ENCODE measurements around the gene ANKMY1. TPM values are rescaled to one million over a fixed set of nuclear protein-coding genes. Genes with fewer than 3 reads are reported as not detected.

ANKMY1 gene
- total RNA-seq, 1 donor: 11.2 TPM

DNA sequence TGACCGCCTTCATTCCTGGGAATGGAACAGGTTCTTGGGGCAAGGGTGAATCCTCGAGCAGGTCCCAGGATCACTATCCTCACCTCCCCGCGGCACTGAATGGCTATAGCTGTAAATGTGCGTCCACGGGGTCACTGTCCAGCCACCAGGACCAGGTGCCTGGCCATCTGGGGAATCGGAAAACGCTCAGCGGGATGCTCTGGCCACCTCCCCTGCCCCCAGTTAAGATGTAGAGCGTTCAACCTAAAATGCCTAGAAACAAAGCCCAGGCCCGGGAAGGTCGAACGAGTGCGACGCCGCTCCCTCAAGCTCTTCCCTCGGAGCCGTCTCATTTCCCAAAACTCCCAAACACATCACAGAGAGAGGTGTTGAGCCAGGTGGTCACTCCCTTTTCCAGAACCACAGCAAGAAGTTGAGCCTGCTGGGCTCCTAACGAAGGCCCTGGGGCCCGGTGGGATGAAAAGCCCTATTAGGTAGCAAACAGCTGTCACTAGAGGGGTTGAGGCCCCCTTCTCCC lies 28.0 kb upstream of the ANKMY1 start:
- H4K20me1 ChIP-seq (ENCODE audit: insufficient read depth, low read length): peaks cover 35% of the 10 kb centered on the region
- TF ChIP-seq, protein P1, sequence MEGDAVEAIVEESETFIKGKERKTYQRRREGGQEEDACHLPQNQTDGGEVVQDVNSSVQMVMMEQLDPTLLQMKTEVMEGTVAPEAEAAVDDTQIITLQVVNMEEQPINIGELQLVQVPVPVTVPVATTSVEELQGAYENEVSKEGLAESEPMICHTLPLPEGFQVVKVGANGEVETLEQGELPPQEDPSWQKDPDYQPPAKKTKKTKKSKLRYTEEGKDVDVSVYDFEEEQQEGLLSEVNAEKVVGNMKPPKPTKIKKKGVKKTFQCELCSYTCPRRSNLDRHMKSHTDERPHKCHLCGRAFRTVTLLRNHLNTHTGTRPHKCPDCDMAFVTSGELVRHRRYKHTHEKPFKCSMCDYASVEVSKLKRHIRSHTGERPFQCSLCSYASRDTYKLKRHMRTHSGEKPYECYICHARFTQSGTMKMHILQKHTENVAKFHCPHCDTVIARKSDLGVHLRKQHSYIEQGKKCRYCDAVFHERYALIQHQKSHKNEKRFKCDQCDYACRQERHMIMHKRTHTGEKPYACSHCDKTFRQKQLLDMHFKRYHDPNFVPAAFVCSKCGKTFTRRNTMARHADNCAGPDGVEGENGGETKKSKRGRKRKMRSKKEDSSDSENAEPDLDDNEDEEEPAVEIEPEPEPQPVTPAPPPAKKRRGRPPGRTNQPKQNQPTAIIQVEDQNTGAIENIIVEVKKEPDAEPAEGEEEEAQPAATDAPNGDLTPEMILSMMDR (IDR thresholded peaks at IDR 0.05; ENCODE audit: extremely low read depth, low read depth, low read length): no peak

DNA sequence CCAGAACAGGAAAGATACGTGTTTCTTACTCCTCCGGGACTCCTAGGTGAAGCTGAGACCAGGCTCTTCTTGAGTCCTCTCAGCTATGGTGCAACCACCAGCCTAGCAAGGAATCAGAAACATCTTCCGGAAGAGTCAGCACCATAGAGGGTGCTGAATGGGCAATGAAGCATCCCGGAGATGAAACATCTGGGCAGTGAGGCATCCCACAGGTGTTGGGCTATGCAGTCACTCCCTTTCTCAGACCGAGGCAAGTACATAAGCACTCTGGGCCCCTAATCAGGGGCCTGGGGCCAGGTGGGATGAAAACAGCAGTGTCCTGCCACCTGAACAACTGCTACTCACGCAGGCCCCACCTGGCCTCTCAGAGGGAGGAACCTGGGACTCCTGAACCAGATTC lies 27.3 kb upstream of the ANKMY1 start:
- Histone ChIP-seq H3K4me2 (ENCODE audit: insufficient read depth, low read length) (peak overlapping the region; percentile 90), H3K4me1 (ENCODE audit: insufficient read depth, low read length) (peaks cover 31% of the 10 kb centered on the region), H3K27me3 (ENCODE audit: insufficient read depth, low read length) (no peaks in the 10 kb centered on the region), H3K27ac (ENCODE audit: low read depth, low read length) (peak overlapping the region; percentile 79), H3K9me3 (ENCODE audit: low read depth, low read length) (no peaks in the 10 kb centered on the region), H4K20me1 (ENCODE audit: insufficient read depth, low read length) (peaks cover 38% of the 10 kb centered on the region), H3K36me3 (ENCODE audit: insufficient read depth, low read length) (no peaks in the 10 kb centered on the region), H3K4me3 (ENCODE audit: insufficient read depth, low read length) (peak overlapping the region; percentile 90), H3K79me2 (ENCODE audit: insufficient read depth, low read length) (peaks cover 88% of the 10 kb centered on the region), H2AFZ (ENCODE audit: low read length) (no peak overlapping the region)
- no peak for DNase-seq (ENCODE audit: insufficient read length, low spot score, missing footprints)
- TF ChIP-seq, protein P1 (IDR thresholded peaks at IDR 0.05; ENCODE audit: extremely low read depth, low read depth, low read length): no peak

More for the DNA sequence above, 28.0 kb upstream of the ANKMY1 start:
- H3K27me3 ChIP-seq (ENCODE audit: insufficient read depth, low read length): no peaks in the 10 kb centered on the region
- peak overlapping the region; percentile 79 for H3K27ac ChIP-seq (ENCODE audit: low read depth, low read length)
- H3K4me2 ChIP-seq (ENCODE audit: insufficient read depth, low read length): peak overlapping the region; percentile 90
- peaks cover 26% of the 10 kb centered on the region for H3K4me1 ChIP-seq (ENCODE audit: insufficient read depth, low read length)
- peak overlapping the region; percentile 93 for H2AFZ ChIP-seq (ENCODE audit: low read length)
- H3K4me3 ChIP-seq (ENCODE audit: insufficient read depth, low read length): peak overlapping the region; percentile 90
- no peaks in the 10 kb centered on the region for H3K9me3 ChIP-seq (ENCODE audit: low read depth, low read length)
- peaks cover 87% of the 10 kb centered on the region for H3K79me2 ChIP-seq (ENCODE audit: insufficient read depth, low read length)
- no peaks in the 10 kb centered on the region for H3K36me3 ChIP-seq (ENCODE audit: insufficient read depth, low read length)
- DNase-seq (ENCODE audit: insufficient read length, low spot score, missing footprints): peak; percentile 60

DNA sequence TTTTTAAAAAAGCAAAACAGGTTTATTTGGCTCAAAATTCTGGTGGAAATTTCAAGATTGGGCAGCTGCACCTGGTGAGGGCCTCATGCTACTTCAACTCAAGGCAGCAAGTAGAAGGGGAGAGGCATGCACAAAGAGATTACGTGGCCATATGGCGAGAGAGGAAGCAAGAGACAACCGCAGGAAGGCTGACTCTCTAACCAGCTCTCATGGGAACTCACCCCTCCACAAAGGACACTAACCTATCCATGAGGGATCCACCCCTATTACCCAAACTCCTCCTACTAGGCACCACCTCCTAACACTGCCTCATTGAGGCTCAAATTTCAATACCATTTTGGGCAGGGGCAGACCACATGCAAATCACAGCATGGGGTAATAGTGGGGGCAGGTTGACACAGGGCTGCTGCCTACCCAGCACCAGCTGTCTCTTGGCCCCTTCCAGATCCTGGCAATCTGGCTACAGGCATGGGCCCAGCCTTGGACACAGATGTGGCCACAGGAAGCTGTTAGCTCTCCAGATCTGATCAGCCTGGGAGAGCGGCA lies 26.8 kb upstream of the ANKMY1 start:
- H3K27ac ChIP-seq (ENCODE audit: low read depth, low read length): peak overlapping the region; percentile 79
- TF ChIP-seq, protein P1 (IDR thresholded peaks at IDR 0.05; ENCODE audit: extremely low read depth, low read depth, low read length): no peak
- DNase-seq (ENCODE audit: insufficient read length, low spot score, missing footprints): peak; percentile 34
- H3K27me3 ChIP-seq (ENCODE audit: insufficient read depth, low read length): no peaks in the 10 kb centered on the region
- no peak overlapping the region for H2AFZ ChIP-seq (ENCODE audit: low read length)
- H3K9me3 ChIP-seq (ENCODE audit: low read depth, low read length): no peaks in the 10 kb centered on the region
- peaks cover 87% of the 10 kb centered on the region for H3K79me2 ChIP-seq (ENCODE audit: insufficient read depth, low read length)
- peak overlapping the region; percentile 90 for H3K4me2 ChIP-seq (ENCODE audit: insufficient read depth, low read length)
- H4K20me1 ChIP-seq (ENCODE audit: insufficient read depth, low read length): peaks cover 39% of the 10 kb centered on the region
- peaks cover 36% of the 10 kb centered on the region for H3K4me1 ChIP-seq (ENCODE audit: insufficient read depth, low read length)
- H3K36me3 ChIP-seq (ENCODE audit: insufficient read depth, low read length): no peaks in the 10 kb centered on the region
- peak overlapping the region; percentile 90 for H3K4me3 ChIP-seq (ENCODE audit: insufficient read depth, low read length)

DNA sequence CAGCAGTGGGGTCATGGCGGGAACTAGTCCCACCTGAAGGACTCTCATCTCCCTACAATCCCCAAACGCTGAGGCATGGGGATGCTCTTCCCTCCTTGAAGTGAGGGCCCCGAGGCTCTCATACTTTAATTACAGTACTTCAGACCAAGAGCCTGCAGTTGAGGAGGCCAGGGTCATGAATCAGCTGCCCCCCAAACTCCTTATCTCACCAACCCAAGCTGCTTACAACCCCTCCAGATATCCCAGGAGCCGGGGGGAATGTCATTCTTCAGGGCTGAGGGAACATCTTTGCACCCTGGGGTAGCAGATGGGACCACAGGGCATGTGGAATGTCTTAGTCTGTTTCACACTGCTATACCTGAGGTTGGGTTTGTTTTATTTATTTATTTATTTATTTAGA lies 26.0 kb upstream of the ANKMY1 start:
- H3K4me1 ChIP-seq (ENCODE audit: insufficient read depth, low read length): peaks cover 37% of the 10 kb centered on the region
- no peak overlapping the region for H2AFZ ChIP-seq (ENCODE audit: low read length)
- no peaks in the 10 kb centered on the region for H3K27me3 ChIP-seq (ENCODE audit: insufficient read depth, low read length)
- TF ChIP-seq, protein P1 (IDR thresholded peaks at IDR 0.05; ENCODE audit: extremely low read depth, low read depth, low read length): no peak
- H3K4me3 ChIP-seq (ENCODE audit: insufficient read depth, low read length): no peak overlapping the region
- no peak for DNase-seq (ENCODE audit: insufficient read length, low spot score, missing footprints)
- H4K20me1 ChIP-seq (ENCODE audit: insufficient read depth, low read length): peaks cover 47% of the 10 kb centered on the region
- H3K27ac ChIP-seq (ENCODE audit: low read depth, low read length): no peak overlapping the region
- no peaks in the 10 kb centered on the region for H3K9me3 ChIP-seq (ENCODE audit: low read depth, low read length)
- no peaks in the 10 kb centered on the region for H3K36me3 ChIP-seq (ENCODE audit: insufficient read depth, low read length)
- H3K79me2 ChIP-seq (ENCODE audit: insufficient read depth, low read length): peaks cover 87% of the 10 kb centered on the region
- no peak overlapping the region for H3K4me2 ChIP-seq (ENCODE audit: insufficient read depth, low read length)
